Loucy (cell line): ENCODE results near the gene SLC38A10.

Experiments used
- H2AFZ ChIP-seq: fragments of 200-600 bp; sonication (generic); 2 replicates; pipeline ENCODE4 v1.6.0; 2016; ENCODE audit warnings: antibody characterized with exemption, mild to moderate bottlenecking, low read length, moderate library complexity
- H3F3A ChIP-seq: fragments of 200-600 bp; 2 replicates; pipeline ENCODE4 v1.6.0; 2016; ENCODE audit warnings: antibody characterized with exemption, low read depth, mild to moderate bottlenecking
- H3K27me3 ChIP-seq: fragments of 200-600 bp; sonication (generic); 2 replicates; pipeline ENCODE4 v1.6.1; 2014; ENCODE audit warnings: low read length, mild to moderate bottlenecking; ENCODE audit not compliant: insufficient read depth, poor library complexity, severe bottlenecking
- H3K36me3 ChIP-seq: fragments of 200-600 bp; sonication (generic); 2 replicates; pipeline ENCODE4 v1.6.1; 2016; ENCODE audit warnings: low read length; ENCODE audit not compliant: insufficient read depth
- H3K4me1 ChIP-seq: fragments of 200-600 bp; sonication (generic); 2 replicates; pipeline ENCODE4 v1.5.1; 2014; ENCODE audit warnings: low read length, mild to moderate bottlenecking; ENCODE audit not compliant: insufficient read depth, poor library complexity, severe bottlenecking
- H3K4me2 ChIP-seq: fragments of 200-600 bp; sonication (generic); 2 replicates; pipeline ENCODE4 v1.6.0; 2014; ENCODE audit warnings: antibody characterized with exemption, low read length, low read depth, mild to moderate bottlenecking; ENCODE audit not compliant: poor library complexity, severe bottlenecking
- H3K4me3 ChIP-seq: fragments of 200-600 bp; sonication (generic); 2 replicates; pipeline ENCODE4 v1.5.1; 2014; ENCODE audit warnings: low read length, mild to moderate bottlenecking, mixed read lengths; ENCODE audit not compliant: poor library complexity, severe bottlenecking
- H3K79me2 ChIP-seq: fragments of 200-600 bp; sonication (generic); 2 replicates; pipeline ENCODE4 v1.6.1; 2014; ENCODE audit warnings: low read length; ENCODE audit not compliant: insufficient read depth
- H3K9ac ChIP-seq: fragments of 200-600 bp; sonication (generic); 2 replicates; pipeline ENCODE4 v1.6.0; 2014; ENCODE audit warnings: mild to moderate bottlenecking, low read depth, low read length, moderate library complexity; ENCODE audit not compliant: poor library complexity, severe bottlenecking
- H3K9me2 ChIP-seq: fragments of 200-600 bp; sonication (generic); replicated peaks from 2 replicates; pipeline ENCODE4 v1.6.1; 2016; ENCODE audit warnings: low read depth, low read length, mixed read lengths
- H3K9me3 ChIP-seq: fragments of 200-600 bp; sonication (generic); 2 replicates; pipeline ENCODE4 v1.6.1; 2014; ENCODE audit warnings: mild to moderate bottlenecking, antibody characterized with exemption, low read length, low read depth; ENCODE audit not compliant: insufficient read depth
- H4K20me1 ChIP-seq: fragments of 200-600 bp; sonication (generic); 2 replicates; pipeline ENCODE4 v1.6.0; 2014; ENCODE audit warnings: antibody characterized with exemption, low read length, mild to moderate bottlenecking; ENCODE audit not compliant: insufficient read depth, poor library complexity, severe bottlenecking
- CTCF ChIP-seq: fragments of 200-600 bp; sonication (generic); conservative IDR thresholded peaks from 2 replicates; pipeline ENCODE4 v1.5.1; 2014; ENCODE audit warnings: mild to moderate bottlenecking, antibody characterized with exemption, low read length
- EZH2phosphoT487 ChIP-seq: fragments of 200-600 bp; IDR thresholded peaks from 2 replicates; pipeline ENCODE4 v1.6.1; 2018; ENCODE audit warnings: antibody characterized with exemption, mild to moderate bottlenecking, moderate library complexity, borderline replicate concordance

Gene SLC38A10

DNA sequence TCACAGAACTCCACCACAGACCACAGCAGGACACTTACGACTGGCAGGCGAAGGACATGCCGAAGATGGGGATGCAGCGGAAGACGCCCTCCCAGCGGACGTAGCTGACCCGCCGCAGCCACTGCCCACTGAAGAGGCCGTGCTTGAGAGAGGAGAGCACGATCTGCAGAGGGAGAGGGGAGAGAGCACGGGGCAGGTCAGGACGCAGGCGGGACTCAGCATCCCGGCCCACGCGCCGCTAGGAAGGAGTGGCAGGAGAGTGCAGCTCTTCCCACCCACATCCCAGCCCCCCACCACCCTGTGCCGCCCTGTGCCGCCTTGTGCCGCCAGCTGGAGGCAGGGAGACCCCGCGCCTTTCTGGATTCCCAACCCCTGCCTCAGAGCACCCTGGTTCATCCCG is 14.5 kb downstream of the SLC38A10 start:
- Histone ChIP-seq H3F3A (no peaks in the 10 kb centered on the region), H3K4me2 (no peak overlapping the region), H3K36me3 (peaks cover 19% of the 10 kb centered on the region; the same call in 1 of the 2 replicates), H2AFZ (no peak overlapping the region), H3K4me3 (no peak overlapping the region), H3K79me2 (peaks cover 39% of the 10 kb centered on the region), H3K4me1 (peaks cover 8% of the 10 kb centered on the region), H3K9ac (no peak overlapping the region), H3K9me3 (no peaks in the 10 kb centered on the region), H4K20me1 (no peaks in the 10 kb centered on the region), H3K9me2 (no peaks in the 10 kb centered on the region), H3K27me3 (no peaks in the 10 kb centered on the region)
- TF ChIP-seq EZH2phosphoT487: no peak
- TF ChIP-seq CTCF: no peak

DNA sequence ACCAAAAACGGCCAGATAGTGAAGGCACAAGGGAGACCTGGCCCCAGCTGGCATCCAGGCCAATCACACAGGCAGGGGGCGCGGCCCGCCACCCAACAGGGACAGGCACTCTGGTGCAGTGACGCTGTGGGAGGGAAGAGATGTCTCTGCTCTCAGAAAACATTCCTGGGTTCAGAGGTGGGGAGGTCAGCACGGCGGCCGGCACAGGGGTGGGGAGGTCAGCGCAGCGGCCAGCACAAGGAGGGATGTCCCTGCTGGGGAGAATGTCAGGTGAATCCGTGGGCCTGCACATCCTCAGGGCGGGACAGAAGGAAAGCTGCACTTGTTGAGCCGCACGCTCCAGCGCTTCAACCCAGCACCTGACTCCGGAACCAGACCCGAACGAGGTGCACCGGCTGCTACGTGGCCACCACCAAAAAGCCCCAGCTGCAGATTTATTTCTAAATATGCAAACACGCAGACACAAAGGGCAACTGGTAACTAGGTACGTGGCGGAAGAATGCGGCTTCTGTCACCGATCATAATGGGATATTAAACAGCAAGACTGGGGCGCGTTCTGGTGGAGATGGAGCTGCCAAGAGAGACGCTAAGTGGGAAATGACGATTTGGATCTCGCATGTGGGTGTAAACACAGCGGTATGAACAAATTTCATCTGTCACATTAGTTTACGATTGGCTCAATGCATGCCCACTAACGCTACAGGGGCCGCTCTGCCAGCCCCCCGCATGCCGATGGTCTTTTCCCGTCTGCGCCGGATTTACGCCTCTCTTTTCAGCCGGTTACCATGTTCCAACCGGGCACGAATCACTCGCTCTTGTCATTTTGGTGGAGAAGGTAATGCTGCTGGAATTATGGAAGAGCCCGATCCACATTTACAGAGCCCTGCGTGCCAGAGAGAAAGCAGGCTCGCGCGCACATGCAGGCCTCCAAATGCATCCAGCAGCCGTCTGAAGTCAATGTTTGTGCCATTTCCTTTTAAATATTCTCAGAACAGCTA is 15.5 kb downstream of the SLC38A10 start:
- no peaks in the 10 kb centered on the region for H3F3A ChIP-seq
- no peak overlapping the region for H3K4me3 ChIP-seq
- H3K9ac ChIP-seq: no peak overlapping the region
- H3K9me3 ChIP-seq: no peaks in the 10 kb centered on the region
- H3K79me2 ChIP-seq: peaks cover 30% of the 10 kb centered on the region
- no peak overlapping the region for H3K4me2 ChIP-seq
- no peaks in the 10 kb centered on the region for H3K9me2 ChIP-seq
- H3K27me3 ChIP-seq: no peaks in the 10 kb centered on the region
- H3K4me1 ChIP-seq: peaks cover 5% of the 10 kb centered on the region
- H3K36me3 ChIP-seq: peaks cover 26% of the 10 kb centered on the region; the same call in 1 of the 2 replicates
- H4K20me1 ChIP-seq: no peaks in the 10 kb centered on the region
- no peak overlapping the region for H2AFZ ChIP-seq
- TF ChIP-seq EZH2phosphoT487: no peak
- TF ChIP-seq CTCF: no peak

DNA sequence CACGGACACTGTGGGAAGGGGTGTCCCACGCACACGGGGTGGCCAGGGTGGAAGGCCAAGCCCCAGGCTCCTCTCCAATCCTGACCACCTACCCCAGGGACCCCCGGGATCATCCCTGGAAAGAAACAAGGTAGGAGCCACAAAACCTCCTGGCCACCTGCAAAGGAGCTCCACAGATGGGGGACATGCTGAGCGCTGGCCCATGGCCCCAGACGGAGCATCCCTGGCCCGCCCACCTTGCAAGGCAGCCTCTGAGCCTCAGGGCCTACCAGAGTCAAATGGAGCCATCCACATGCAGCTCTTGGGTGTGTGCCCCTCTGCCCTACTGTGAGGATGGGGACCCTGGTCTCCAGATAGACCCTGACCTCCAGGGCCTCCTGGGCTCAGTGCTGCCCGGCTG is 16.3 kb downstream of the SLC38A10 start:
- Histone ChIP-seq H3K4me3 (no peak overlapping the region), H2AFZ (no peak overlapping the region), H3K79me2 (peaks cover 22% of the 10 kb centered on the region; the same call in 1 of the 2 replicates), H3K9ac (no peak overlapping the region), H3K36me3 (peaks cover 32% of the 10 kb centered on the region; the same call in 1 of the 2 replicates), H3K9me2 (no peaks in the 10 kb centered on the region), H3K4me1 (peaks cover under 1% of the 10 kb centered on the region), H3F3A (no peaks in the 10 kb centered on the region), H3K9me3 (no peaks in the 10 kb centered on the region), H3K4me2 (no peak overlapping the region), H4K20me1 (no peaks in the 10 kb centered on the region), H3K27me3 (no peaks in the 10 kb centered on the region)
- TF ChIP-seq CTCF: no peak
- TF ChIP-seq EZH2phosphoT487: no peak
